HCT116 (cell line): ENCODE results near the gene CDC45. TPM values are rescaled to one million over a fixed set of nuclear protein-coding genes. Genes with fewer than 3 reads are reported as not detected.

Source experiments
- ATAC-seq: fragments of 200-7000 bp; cut with Tn5 transposase; 2 replicates; pipeline ENCODE4 v1.9.1; 2020; ENCODE audit warnings: mild to moderate bottlenecking, moderate library complexity
- BruUV-seq: library from RNA; stranded (reverse); fragments of 400-500 nt; replicated peaks from 2 replicates; lab custom pipeline; 2021; lab: Mats Ljungman, UMichigan
- CTCF ChIA-PET: fragments of 300-600 bp; sonication (Branson Sonifier 250); formaldehyde crosslinking; loops from one replicate; lab custom pipeline; 2021; ENCODE audit warnings: antibody characterized with exemption; lab: Charles Lee
- POLR2A ChIA-PET: fragments of 300-600, 350-600 bp; sonication (Branson Sonifier 250); formaldehyde crosslinking; loops from one replicate; lab custom pipeline; 2021; ENCODE audit warnings: antibody characterized with exemption; lab: Charles Lee
- RAD21 ChIA-PET, 2 experiments: fragments of 300-600 bp; sonication (Branson Sonifier 250); formaldehyde crosslinking; loops; one replicate each; lab custom pipeline; 2023; ENCODE audit warnings: low total read pairs in 2 of 2; ENCODE audit not compliant: uncharacterized antibody in 2 of 2, unreplicated experiment in 2 of 2, low non-redundant PET in 1 of 2; lab: Charles Lee
- DNase-seq: peaks from one replicate; pipeline ENCODE4 v3.0.0-alpha.2; 2010; ENCODE audit warnings: low read depth, low spot score
- H2AFZ ChIP-seq: fragments of 200-600 bp; shearing (Covaris generic), sonication (generic); 2 replicates; pipeline ENCODE4 v1.6.1; 2017; ENCODE audit warnings: low read depth, mixed run types, mixed read lengths, antibody characterized with exemption, low read length; ENCODE audit not compliant: poor library complexity, severe bottlenecking
- H3K27ac ChIP-seq: 2 replicates; pipeline ENCODE4 v1.5.1; 2012; ENCODE audit warnings: low read depth, low read length
- H3K27me3 ChIP-seq: fragments of 200-600 bp; sonication (generic); 2 replicates; pipeline ENCODE4 v1.6.1; 2016; ENCODE audit warnings: mixed run types, low read length, mixed read lengths; ENCODE audit not compliant: insufficient read depth
- H3K36me3 ChIP-seq, 2 experiments: fragments of 200-500 bp in 1 of 2; fragments of 200-600 bp in 1 of 2; sonication (Bioruptor generic) in 1 of 2; sonication (generic) in 1 of 2; 2 replicates each; pipeline versions ENCODE4 v1.5.1 to v1.6.1; 2014 to 2016; ENCODE audit warnings: low read length in 2 of 2, inconsistent platforms in 1 of 2, mixed read lengths in 1 of 2, mixed run types in 1 of 2; ENCODE audit not compliant: insufficient read depth in 2 of 2, control insufficient read depth in 1 of 2
- H3K4me1 ChIP-seq, 2 experiments: fragments of 200-600 bp in 1 of 2; sonication (generic) in 1 of 2; 2 replicates each; pipeline versions ENCODE4 v1.5.1 to v1.6.1; 2012 to 2017; ENCODE audit warnings: low read length in 2 of 2, inconsistent platforms in 1 of 2, mild to moderate bottlenecking in 1 of 2, mixed read lengths in 1 of 2, mixed run types in 1 of 2, moderate library complexity in 1 of 2; ENCODE audit not compliant: insufficient read depth in 2 of 2, control insufficient read depth in 1 of 2
- H3K4me2 ChIP-seq: fragments of 200-600 bp; sonication (generic); 2 replicates; pipeline ENCODE4 v1.6.1; 2017; ENCODE audit warnings: mixed run types, low read length, mixed read lengths
- H3K4me3 ChIP-seq, 2 experiments: fragments of 200-600 bp in 1 of 2; sonication (generic) in 1 of 2; replicated peaks in 1 of 2; 2 replicates each; pipeline ENCODE4 v1.5.1; 2011 to 2016; ENCODE audit warnings: low read length in 2 of 2, control low read depth in 1 of 2, low read depth in 1 of 2, mild to moderate bottlenecking in 1 of 2, mixed read lengths in 1 of 2, mixed run types in 1 of 2
- H3K79me2 ChIP-seq: fragments of 200-600 bp; sonication (generic); 2 replicates; pipeline ENCODE4 v1.6.1; 2017; ENCODE audit warnings: mild to moderate bottlenecking, mixed run types, low read length, moderate library complexity, mixed read lengths; ENCODE audit not compliant: insufficient read depth
- H3K9ac ChIP-seq: fragments of 200-600 bp; sonication (generic); 2 replicates; pipeline ENCODE4 v1.6.1; 2016; ENCODE audit warnings: low read length, mixed read lengths
- H3K9me2 ChIP-seq: fragments of 200-600 bp; sonication (generic), shearing (Covaris generic); 2 replicates; pipeline ENCODE4 v1.6.1; 2017; ENCODE audit warnings: mixed run types, mild to moderate bottlenecking, moderate library complexity; ENCODE audit not compliant: insufficient read depth
- H3K9me3 ChIP-seq, 2 experiments: fragments of 200-500 bp in 1 of 2; fragments of 200-600 bp in 1 of 2; sonication (Bioruptor generic) in 1 of 2; sonication (generic) in 1 of 2; 2 replicates each; pipeline ENCODE4 v1.6.1; 2014 to 2017; ENCODE audit warnings: low read length in 2 of 2, mixed read lengths in 2 of 2, inconsistent platforms in 1 of 2, low read depth in 1 of 2, mild to moderate bottlenecking in 1 of 2, mixed run types in 1 of 2, moderate library complexity in 1 of 2; ENCODE audit not compliant: control insufficient read depth in 1 of 2, insufficient read depth in 1 of 2
- H4K20me1 ChIP-seq: fragments of 200-600 bp; sonication (generic), shearing (Covaris generic); 2 replicates; pipeline ENCODE4 v1.6.1; 2017; ENCODE audit warnings: mixed run types, mild to moderate bottlenecking, moderate library complexity; ENCODE audit not compliant: insufficient read depth
- CBX3 ChIP-seq: IDR thresholded peaks from 2 replicates; pipeline ENCODE4 v1.6.1; 2012; ENCODE audit warnings: low read depth
- FOSL1 ChIP-seq: IDR thresholded peaks from 2 replicates; pipeline ENCODE4 v1.6.1; 2012; ENCODE audit warnings: low read depth
- POLR2AphosphoS5 ChIP-seq: IDR thresholded peaks from 2 replicates; pipeline ENCODE4 v1.6.1; 2011; ENCODE audit warnings: mild to moderate bottlenecking, low read depth, low read length, moderate library complexity
- RAD21 ChIP-seq: IDR thresholded peaks from 2 replicates; pipeline ENCODE4 v1.6.1; 2012; ENCODE audit warnings: low read depth, mild to moderate bottlenecking
- SIN3A ChIP-seq: IDR thresholded peaks from 2 replicates; pipeline ENCODE4 v1.6.1; 2012; ENCODE audit warnings: low read depth
- SP1 ChIP-seq: IDR thresholded peaks from 2 replicates; pipeline ENCODE4 v1.6.1; 2012; ENCODE audit warnings: low read depth
- TCF7L2 ChIP-seq: IDR thresholded peaks from 2 replicates; pipeline ENCODE4 v1.7.0; 2011; ENCODE audit warnings: borderline replicate concordance, inconsistent platforms; ENCODE audit not compliant: insufficient read depth, insufficient read length; ENCODE audit errors: extremely low read depth
- YY1 ChIP-seq: IDR thresholded peaks from 2 replicates; pipeline ENCODE4 v1.6.1; 2011; ENCODE audit warnings: low read length, low read depth, moderate library complexity, mild to moderate bottlenecking; ENCODE audit not compliant: insufficient replicate concordance; ENCODE audit errors: extremely low read depth
- ZFX ChIP-seq: fragments of 450-650 bp; IDR thresholded peaks from 2 replicates; pipeline ENCODE4 v1.6.1; 2017
- ZNF274 ChIP-seq: fragments of 200-500 bp; sonication (Bioruptor generic); IDR thresholded peaks from 2 replicates; pipeline ENCODE4 v1.6.1; 2014; ENCODE audit warnings: mild to moderate bottlenecking, low read depth, low read length, inconsistent platforms
- intact Hi-C: fragments of 100-400 bp; cut with micrococcal nuclease; formaldehyde crosslinking; loops from 2 replicates; pipeline ENCODE4 v1.10.0; 2022
- total RNA-seq: library from RNA; stranded (reverse); gene quantifications from one replicate; pipeline ENCODE4 v1.2.1, GENCODE V29; 2021; ENCODE audit not compliant: unreplicated experiment
- TF ChIP-seq, protein P1 (sequence below), 3 experiments: fragments of 200-600 bp in 1 of 3; sonication (generic) in 1 of 3; IDR thresholded peaks in 2 of 3; conservative IDR thresholded peaks in 1 of 3; 2 replicates each; pipeline ENCODE4 v1.5.1; 2012 to 2017; ENCODE audit warnings: low read depth in 2 of 3, low read length in 2 of 3, antibody characterized with exemption in 1 of 3, borderline replicate concordance in 1 of 3, control low read depth in 1 of 3, mild to moderate bottlenecking in 1 of 3, mixed read lengths in 1 of 3, mixed run types in 1 of 3, moderate library complexity in 1 of 3; ENCODE audit not compliant: insufficient read depth in 1 of 3

The CDC45 gene
- total RNA-seq, 1 experiment from 2014 or later, result 43.4 TPM

DNA sequence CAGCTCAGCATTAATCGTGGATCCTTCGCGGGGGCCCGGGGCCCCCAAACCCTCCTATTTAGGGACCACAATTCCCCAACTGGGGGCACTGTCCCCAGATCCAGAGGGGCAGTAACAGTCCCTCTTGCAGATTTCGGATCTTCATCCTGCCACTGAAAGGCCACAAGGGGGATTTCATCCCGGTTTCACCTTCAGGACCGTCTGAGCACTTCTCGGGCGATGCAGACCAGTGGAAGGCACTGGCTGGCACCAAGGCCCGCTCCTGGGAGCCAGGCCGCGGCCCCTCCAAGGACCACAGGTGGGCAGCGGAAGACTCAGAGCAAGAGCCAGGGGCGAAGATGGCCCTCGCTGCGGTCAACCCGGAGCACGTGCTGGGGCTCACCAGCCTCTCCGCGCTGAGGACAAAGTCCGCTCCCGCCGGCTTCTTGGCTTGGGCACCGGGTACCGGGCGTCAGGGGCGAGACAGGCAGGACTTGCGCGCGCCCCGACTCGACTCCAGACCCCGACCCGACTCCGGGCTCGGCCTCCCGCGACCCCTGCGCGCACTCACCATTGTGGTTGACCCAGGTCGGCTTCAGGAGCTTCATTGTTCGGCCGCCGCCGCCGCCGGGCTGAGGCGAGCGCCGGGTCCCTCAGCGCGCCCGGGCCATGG, 48.7 kb upstream of the CDC45 start:
- peak overlapping the region; percentile 89 for H3K9ac ChIP-seq
- no peak overlapping the region for H2AFZ ChIP-seq
- TF ChIP-seq, protein P1, sequence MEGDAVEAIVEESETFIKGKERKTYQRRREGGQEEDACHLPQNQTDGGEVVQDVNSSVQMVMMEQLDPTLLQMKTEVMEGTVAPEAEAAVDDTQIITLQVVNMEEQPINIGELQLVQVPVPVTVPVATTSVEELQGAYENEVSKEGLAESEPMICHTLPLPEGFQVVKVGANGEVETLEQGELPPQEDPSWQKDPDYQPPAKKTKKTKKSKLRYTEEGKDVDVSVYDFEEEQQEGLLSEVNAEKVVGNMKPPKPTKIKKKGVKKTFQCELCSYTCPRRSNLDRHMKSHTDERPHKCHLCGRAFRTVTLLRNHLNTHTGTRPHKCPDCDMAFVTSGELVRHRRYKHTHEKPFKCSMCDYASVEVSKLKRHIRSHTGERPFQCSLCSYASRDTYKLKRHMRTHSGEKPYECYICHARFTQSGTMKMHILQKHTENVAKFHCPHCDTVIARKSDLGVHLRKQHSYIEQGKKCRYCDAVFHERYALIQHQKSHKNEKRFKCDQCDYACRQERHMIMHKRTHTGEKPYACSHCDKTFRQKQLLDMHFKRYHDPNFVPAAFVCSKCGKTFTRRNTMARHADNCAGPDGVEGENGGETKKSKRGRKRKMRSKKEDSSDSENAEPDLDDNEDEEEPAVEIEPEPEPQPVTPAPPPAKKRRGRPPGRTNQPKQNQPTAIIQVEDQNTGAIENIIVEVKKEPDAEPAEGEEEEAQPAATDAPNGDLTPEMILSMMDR (IDR thresholded peaks at IDR 0.05 in 2 of 3, conservative IDR thresholded peaks at IDR 0.05 in 1 of 3; ENCODE audit: borderline replicate concordance in 1 of 3, insufficient read depth in 1 of 3, low read depth in 2 of 3, low read length in 2 of 3), result peak in 2 of 3 experiments; percentile 14 to 31; a peak in 2 of 6 replicates
- no peak for TF ChIP-seq FOSL1
- CTCF ChIA-PET, result no interaction called here
- peak overlapping the region; percentile 92 to 94 for H3K4me3 ChIP-seq
- peaks cover 16 to 17% of the 10 kb centered on the region in 2 experiments for H3K4me1 ChIP-seq
- no peak for DNase-seq
- POLR2A ChIA-PET, result interaction anchor here (1.1 kb wide), 2 partner anchors 12 to 252 kb away, joined by 3 to 4 read pairs; partner anchors contain the start of gene SLC25A1
- RAD21 ChIA-PET, result no interaction called here
- no peaks in the 10 kb centered on the region for H3K9me2 ChIP-seq
- ATAC-seq, result peak; percentile 4; the same call in 1 of the 2 replicates
- peak overlapping the region; percentile 88 for H3K4me2 ChIP-seq
- peaks cover 75% of the 10 kb centered on the region for H3K79me2 ChIP-seq
- no peaks in the 10 kb centered on the region for H3K9me3 ChIP-seq
- H4K20me1 ChIP-seq, result no peaks in the 10 kb centered on the region
- no TSS peak for BruUV-seq
- H3K27me3 ChIP-seq, result no peaks in the 10 kb centered on the region
- intact Hi-C loops, result loop anchor here (2.0 kb wide), 1 partner anchor 252 kb away; the partner anchor contains the start of gene SLC25A1
- H3K27ac ChIP-seq, result peak overlapping the region; percentile 98
- H3K36me3 ChIP-seq, result peaks cover 7 to 11% of the 10 kb centered on the region in 2 experiments; a peak in 3 of 4 replicates

DNA sequence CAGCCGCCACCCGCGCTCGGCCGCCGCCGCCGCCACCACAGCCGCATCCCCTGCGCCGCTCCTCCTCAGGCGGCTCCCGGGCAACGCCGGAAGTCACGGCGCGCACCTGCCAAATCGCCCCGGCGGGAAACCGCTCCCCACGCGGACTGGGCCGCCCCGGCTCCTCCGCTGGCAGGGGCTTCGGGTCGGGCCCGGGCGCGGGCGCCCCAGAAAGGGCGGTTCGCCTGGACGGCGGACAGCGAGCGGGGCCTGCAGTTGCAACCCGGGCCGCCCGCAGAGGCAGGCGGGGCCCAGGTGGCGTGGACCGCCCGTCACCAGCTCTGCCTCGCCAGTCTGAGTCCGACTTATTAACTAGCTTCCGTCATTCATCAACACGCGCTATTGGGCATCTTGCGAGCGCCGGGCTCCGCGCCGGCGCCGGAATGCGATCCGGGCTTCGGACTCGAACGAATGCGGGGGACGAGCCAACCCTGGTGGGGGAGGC, 48.0 kb upstream of the CDC45 start, which contains the start of gene HIRA:
TSS of gene HIRA (minus strand) at position 85 of the 484 bp plus-strand sequence. CDS start 257 bp downstream, outside the sequence.
- CTCF ChIA-PET, result no interaction called here
- peak; percentile 66 for ATAC-seq

More for the DNA sequence above, 48.0 kb upstream of the CDC45 start, which contains the start of gene HIRA:
- Histone ChIP-seq H2AFZ (no peak within 1 kb of the TSS), H3K9me2 (no peaks in the 10 kb centered on the region), H3K27ac (peak within 1 kb of the TSS; percentile 98), H3K4me2 (peak within 1 kb of the TSS; percentile 99), H3K79me2 (peaks cover 69% of the 10 kb centered on the region), H3K9ac (peak within 1 kb of the TSS; percentile 97), H3K36me3 (peaks cover 7 to 12% of the 10 kb centered on the region in 2 experiments; a peak in 3 of 4 replicates), H4K20me1 (no peaks in the 10 kb centered on the region), H3K4me1 (peaks cover 16 to 17% of the 10 kb centered on the region in 2 experiments), H3K27me3 (no peaks in the 10 kb centered on the region), H3K9me3 (no peaks in the 10 kb centered on the region), H3K4me3 (peak within 1 kb of the TSS; percentile 92 to 94)
- POLR2A ChIA-PET, result interaction anchor here (1.1 to 1.2 kb wide), 3 partner anchors 12 to 253 kb away, joined by 3 to 4 read pairs (median 3); partner anchors contain the start of genes C22orf39 and SLC25A1
- BruUV-seq, result no TSS peak
- intact Hi-C loops, result loop anchor here (1.0 to 2.0 kb wide), 2 partner anchors 48 to 253 kb away; partner anchors contain the start of genes CDC45, SLC25A1 and UFD1
- peak; percentile 59 for TF ChIP-seq YY1
- no peak for TF ChIP-seq ZNF274
- peak; percentile 32; the same call in 1 of the 2 replicates for TF ChIP-seq SP1
- TF ChIP-seq CBX3, result 0 out of 2 replicates have a peak, but pooled peaks have one; percentile 32
- no peak for TF ChIP-seq SIN3A
- no peak for TF ChIP-seq RAD21
- TF ChIP-seq TCF7L2, result peak; percentile 13
- TF ChIP-seq FOSL1, result no peak
- peak; percentile 87 for TF ChIP-seq ZFX
- TF ChIP-seq POLR2AphosphoS5, result no peak
- peak; percentile 53 for DNase-seq
- RAD21 ChIA-PET, result no interaction called here
